HG02981 (cell line): ENCODE measurements around the gene CFAP299.

ENCODE experiments used
- ATAC-seq: cut with Tn5 transposase; IDR thresholded peaks from one replicate; pipeline ENCODE4 v1.9.1; 2021; ENCODE audit warnings: mild to moderate bottlenecking, moderate library complexity; ENCODE audit not compliant: unreplicated experiment

The CFAP299 gene

GRCh38 chr4:80803337-80803736 lies 467.8 kb downstream of the CFAP299 start:
- no peak for ATAC-seq

DNA sequence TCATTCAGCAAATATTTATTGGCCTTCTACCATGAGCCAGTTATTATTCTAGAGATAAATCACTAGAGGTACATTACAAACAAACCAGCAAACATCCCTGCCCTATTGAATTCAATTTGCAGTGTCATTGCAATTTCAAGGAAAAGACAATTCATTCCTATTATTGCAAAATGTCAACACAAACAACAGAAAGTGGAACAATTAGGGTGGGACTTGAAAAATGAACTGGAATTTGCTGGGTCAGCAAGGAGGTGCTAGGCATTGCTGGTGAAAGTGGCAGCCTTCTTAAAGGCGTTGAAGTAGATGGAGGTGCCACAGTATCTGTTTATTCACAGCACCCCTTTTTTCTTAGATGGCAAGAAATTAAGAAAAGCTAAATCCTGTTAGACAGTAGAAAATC lies 470.9 kb downstream of the CFAP299 start:
- ATAC-seq: no peak

DNA sequence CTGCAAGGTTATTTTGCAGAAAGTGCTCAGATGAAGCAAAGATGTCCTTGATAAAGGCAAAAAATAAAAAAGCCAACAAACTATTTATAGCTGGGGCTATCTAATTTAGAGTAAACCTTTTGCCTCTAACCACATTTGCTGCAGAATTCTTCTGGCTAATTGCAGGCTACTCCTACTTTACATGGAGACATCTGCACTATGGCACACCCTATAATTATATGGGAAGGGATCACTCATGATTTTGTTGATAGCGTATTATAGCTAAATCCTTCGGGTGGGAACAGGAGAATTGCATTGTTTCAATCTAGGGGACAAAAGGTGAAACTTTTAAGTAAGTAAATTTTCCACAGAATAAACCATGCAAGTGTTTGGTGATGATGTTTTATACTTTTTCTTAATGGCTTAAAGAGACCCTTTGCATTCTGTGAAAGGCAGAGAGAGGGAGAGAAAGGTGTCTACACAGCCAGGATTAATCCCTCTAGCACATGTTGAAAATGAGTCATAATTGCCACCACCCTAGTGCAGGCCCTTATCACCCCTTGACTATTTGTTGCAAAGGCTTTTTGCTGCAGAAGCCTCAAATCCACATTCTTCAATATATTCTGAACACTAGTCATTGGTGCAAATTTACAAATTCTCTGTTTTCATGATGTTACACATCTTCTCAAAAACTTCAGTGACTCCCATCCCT lies 473.7 kb downstream of the CFAP299 start:
- ATAC-seq: no peak

DNA sequence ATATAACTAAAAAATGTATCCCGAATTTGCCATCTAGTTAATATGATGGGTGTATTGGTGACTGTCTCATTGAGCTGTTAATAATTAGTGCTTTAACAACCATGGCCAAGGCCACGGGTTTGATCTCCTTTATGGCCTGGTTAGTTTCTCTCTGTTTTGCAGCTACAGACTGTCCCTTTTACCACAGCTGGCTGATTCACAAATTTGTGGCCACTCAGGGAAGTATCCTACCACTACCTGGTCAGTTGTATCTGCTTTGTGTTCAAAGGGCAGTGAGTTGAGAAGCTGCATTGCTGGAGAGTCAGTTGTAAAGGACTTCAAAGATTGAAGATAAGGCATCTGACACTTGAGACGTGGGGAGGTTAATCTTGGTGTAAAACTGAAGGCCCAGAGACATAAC lies 475.9 kb downstream of the CFAP299 start:
- ATAC-seq: no peak

DNA sequence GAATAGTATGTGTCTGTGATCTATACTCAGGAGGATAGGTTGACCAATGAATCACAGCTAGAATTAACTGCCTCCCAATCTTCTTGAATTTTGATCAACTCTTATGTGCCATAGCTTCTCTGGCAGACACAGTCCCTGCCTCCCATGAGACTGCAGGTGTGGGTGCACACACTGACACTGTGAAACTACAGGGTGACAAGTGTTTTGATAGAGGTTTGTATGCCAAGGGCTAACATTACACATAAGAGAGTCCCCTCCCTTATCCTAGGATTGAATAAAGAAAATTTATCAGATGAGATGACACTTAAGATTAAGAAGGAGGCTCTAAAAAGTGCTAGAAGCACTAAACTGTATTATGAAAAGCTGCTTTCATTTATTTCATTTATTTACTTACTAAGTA lies 476.6 kb downstream of the CFAP299 start:
- ATAC-seq: no peak

GRCh38 chr4:80814266-80814665 lies 478.7 kb downstream of the CFAP299 start:
- no peak for ATAC-seq

DNA sequence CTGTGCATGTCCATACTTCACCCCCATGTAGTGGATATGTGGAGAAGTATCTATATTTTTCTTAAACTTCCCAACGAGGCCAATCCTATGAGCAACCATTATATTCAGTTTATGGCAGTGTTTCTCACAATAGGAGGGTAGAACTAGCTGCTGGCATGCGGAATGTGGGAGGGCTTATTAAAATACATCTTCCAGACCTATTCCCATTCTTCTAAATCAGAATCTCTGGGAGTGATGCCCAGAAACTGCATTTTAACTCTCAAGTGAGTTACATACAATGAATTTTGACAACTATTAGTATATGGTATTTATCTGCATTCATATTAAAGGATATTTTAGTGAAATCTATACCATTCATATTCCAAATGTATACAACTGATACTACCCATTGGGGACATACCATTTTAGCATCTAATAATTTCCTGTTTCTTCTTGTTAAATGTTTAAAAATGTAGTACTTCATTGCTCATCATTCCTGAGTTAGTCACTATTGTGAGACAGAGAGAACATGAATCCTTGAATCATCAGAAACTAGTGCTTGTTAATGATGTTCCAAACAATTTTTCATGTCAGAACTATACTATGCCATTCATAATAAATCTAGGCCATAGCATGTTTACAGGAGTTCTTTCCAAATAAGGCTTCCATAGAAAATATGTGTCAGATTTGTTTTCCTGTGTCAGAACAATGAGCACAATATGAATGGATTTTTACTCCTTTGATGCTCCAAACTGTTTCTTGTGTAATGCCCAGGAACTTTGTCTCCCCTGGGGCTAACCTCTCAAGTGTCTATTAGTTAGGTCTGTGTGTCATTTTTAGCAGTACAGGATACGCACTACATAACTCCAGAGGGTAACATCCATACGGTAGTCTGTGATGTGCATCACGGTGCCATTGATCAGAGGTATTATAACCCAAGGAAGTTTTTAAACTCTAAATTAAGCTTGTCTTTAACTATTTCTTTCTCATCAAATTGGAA lies 496.1 kb downstream of the CFAP299 start:
- ATAC-seq: no peak

DNA sequence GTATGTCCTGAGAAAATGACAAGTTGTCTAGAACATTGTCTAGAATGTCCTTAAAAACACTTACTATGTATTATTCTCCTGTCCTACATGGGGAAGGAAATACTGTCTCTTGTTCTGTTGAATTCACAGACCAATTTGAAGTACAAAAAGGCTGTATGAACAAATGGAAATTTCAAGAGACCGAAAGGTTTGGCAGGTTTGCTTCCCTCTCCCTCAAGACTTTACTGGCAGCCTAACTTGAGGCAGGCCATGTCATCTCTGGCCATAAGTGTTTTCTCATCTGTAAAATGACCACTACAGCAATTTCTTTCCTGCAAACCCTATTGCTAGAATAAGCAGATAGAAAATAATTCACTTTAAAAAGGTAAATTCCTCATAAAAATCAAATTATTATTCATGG lies 503.8 kb downstream of the CFAP299 start:
- no peak for ATAC-seq

DNA sequence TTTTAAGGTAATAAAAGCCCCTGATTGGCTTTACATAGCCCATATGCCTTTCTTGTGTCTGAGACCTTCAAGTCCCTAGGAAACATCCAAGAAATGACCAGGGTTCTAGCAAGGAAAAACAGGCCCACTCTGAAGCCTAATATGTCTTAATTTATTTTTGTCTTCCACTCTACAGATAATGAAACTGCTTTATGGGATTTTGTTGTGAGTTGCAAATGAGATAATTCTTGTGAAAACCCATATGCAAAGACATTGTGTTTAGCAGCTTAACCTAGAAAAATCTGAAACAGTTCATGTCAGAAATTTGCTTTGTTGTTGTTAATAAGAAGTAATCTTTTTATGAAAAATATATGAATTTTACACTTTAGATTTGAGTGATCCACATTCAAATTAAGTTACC lies 504.3 kb downstream of the CFAP299 start:
- ATAC-seq: no peak

DNA sequence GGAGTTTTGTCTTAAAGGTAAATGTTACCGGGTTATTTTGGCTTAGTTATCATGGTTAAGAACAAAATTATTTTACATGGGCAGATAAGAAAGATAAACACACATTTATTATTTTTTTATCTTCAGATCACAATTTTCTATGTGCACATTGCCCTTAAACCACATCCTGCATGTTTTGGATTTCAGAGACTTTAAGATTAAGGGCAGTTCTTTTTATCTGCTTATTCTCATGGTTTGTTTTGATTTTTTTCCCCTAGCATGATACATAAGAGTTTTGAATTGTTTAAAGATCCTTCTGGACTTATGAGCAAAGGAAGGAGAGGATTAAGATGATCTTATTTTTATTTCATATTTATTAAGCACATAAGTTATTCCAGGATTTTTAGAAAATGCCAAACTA lies 504.9 kb downstream of the CFAP299 start:
- no peak for ATAC-seq

DNA sequence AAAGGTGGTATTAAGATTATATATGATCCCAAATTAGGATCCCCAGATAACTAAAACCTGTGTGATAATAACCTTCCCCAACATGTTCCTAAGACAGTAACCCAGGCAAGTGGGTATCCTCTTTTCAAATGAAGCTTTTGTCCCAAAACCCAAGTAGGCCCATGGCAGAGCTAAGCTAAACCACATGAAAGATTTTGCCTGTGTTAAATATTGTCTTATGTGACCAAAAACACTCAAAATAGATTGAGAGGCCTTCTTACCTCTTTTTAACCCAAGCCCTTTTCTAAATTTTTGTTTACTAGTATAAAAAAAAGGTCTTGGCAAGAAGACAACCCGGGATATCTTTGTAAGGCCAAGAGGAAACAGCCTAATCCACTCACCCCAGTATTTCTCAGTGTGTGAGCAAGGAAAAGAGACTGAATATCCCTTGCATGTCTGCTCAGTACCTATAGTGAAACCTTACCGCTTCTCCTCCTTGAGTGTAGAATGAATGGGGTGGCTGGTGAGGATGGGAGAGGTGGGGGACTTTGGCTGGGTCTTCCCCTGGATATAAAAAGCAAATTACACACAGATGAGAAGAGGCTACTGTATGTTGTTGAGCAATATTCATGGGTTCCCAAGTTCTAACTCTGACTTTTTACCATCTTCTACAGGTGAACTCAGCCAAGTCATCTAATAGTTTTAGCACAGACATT lies 506.2 kb downstream of the CFAP299 start:
- peak; percentile 62 for ATAC-seq

DNA sequence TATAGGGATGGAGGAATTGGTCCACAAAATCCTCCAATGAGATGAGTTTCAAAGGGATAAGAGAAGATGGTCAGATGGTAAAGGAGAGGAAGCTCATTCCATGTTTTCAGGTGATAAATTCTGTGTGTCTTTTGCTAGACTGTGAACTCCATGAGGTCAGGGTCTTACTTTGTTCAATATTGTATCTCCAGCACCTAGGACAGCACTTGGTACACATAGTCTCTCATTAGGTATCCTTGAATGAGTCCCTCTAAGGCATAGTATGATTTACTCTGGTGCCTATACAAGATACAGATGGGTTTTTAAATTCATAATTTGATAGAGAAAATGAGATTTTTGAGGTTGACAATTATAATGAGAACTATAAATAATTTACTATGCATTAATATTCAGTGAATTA lies 510.7 kb downstream of the CFAP299 start:
- no peak for ATAC-seq

DNA sequence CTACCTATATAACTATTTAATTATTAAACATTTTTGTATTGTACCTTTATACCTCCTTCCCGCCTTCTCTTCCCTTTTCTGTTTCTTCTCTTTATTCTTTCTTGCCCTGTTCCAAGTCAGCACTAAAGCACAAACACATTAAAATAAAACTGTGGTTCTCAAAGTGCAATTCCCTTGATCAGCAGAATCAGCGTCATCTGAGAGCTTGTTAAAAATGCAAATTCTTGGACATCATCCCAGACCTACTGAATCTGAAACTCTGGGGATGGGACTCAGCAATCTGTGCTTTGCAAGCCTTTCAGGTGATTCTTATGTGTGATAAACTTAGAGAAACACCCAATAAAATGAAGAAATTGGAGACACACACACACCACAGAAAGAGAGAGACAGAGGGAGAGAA lies 516.5 kb downstream of the CFAP299 start:
- no peak for ATAC-seq

- no peak for ATAC-seq
Measured at GRCh38 chr4:80873571-80873970, 538.0 kb downstream of the CFAP299 start.

- ATAC-seq: no peak
Measured at GRCh38 chr4:80874979-80875378, 539.4 kb downstream of the CFAP299 start.

DNA sequence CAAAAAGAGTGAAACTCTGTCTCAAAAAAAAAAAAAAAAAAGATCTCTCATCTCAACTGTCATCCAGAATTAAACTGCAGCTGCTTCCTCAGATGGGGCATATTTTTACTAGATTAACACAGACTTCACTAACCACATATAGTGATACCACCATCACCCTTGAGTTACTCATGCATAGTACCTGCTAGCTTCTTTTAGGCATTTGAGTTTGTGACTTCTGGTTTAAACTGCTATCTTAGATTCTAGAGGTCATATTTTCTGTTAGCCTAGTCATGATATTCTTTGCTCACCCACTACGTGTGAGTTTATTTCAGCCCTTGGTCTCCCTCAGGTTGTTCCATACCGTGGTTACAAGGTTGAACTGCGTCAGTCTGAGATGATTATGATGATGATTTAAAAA lies 540.1 kb downstream of the CFAP299 start:
- peak; percentile 91 for ATAC-seq

- ATAC-seq: peak; percentile 79
Measured at GRCh38 chr4:80876810-80877209, 541.3 kb downstream of the CFAP299 start.

DNA sequence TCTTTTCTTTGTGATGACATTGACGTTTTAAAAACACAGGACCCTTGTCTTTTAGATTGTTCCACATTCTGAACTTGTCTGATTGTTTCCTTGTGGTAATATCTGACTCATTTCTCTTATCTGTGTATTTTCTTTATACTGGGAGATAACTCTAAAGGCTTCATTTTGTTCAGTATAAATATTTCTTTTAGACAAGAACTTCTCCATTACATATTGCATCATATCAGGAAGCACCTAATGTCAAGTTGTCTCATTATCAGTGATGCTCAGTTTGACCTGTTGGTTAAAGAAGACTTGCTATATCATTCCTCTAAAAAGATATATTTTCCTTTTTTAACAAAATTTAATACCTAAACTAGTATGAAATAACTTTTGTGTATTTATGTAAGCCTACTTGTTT lies 542.7 kb downstream of the CFAP299 start:
- ATAC-seq: no peak

DNA sequence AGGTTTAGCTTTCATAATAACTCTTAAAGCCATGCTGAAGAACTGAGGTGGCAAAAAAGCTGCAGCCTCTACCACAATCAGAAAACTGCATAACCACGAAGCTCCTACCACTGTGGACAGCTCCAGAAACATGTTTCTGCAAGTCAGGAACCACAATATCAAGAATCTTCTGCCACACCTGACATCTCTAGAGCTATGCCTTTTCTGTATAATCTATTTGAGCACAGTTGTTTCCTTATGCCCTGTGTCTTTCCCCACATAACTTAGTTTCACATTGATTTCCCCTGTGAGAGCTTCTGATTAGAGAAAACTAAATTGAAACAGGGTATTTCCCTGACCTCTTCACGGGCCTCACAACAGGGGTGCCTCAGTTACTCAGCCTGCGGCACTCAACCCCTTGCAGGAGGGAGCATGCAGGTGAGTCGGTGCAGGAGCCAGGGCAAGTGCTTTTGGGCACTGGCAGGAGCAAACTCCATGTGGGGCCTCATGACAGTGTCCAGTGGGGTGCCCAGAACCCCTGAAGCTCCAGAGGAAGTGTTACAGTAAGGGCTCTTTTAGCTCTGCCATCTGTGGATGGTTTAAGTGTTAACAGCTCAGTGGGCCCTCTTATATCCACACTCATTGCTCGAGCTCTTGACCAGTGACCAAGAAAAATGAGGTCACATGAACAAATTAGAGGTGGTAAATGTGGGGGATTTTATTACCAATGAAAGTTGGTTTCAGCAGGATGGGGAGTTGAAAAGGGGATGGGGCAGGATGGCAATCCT lies 562.2 kb downstream of the CFAP299 start:
- ATAC-seq: peak; percentile 67

GRCh38 chr4:80900908-80901307 lies 565.4 kb downstream of the CFAP299 start:
- ATAC-seq: no peak

- no peak for ATAC-seq
Measured at GRCh38 chr4:80903020-80903419, 567.5 kb downstream of the CFAP299 start.
